Measurements from ENCODE around the gene ITGB2. TPM values are rescaled to one million over a fixed set of nuclear protein-coding genes. Genes with fewer than 3 reads are reported as not detected.

Gene ITGB2
- total RNA-seq, 1 donor from 2014 or later: not detected

- H3K27me3 ChIP-seq: no peaks in the 10 kb centered on the region
- no peaks in the 10 kb centered on the region for H3K9me3 ChIP-seq (ENCODE audit: low read depth)
- H3K79me2 ChIP-seq (ENCODE audit: low read depth): no peaks in the 10 kb centered on the region
- TF ChIP-seq EZH2phosphoT487 (IDR thresholded peaks at IDR 0.05): no peak
- no peak for TF ChIP-seq CTCF (IDR thresholded peaks at IDR 0.05)
- peaks cover 10% of the 10 kb centered on the region for H3K4me1 ChIP-seq
- DNase-seq (ENCODE audit: low spot score): no peak
- H2AFZ ChIP-seq (replicated peaks): no peak overlapping the region
- no peaks in the 10 kb centered on the region for H4K20me1 ChIP-seq (ENCODE audit: low read depth)
- Mint-ChIP-seq H3K27ac (no peak overlapping the region), H3K9me3 (no peaks in the 10 kb centered on the region), H3K4me1 (peaks cover 12% of the 10 kb centered on the region), H3K27me3 (ENCODE audit: insufficient read depth, low read depth) (peaks cover 13% of the 10 kb centered on the region), H3K4me3 (no peak overlapping the region), H3K36me3 (no peaks in the 10 kb centered on the region)
- no peaks in the 10 kb centered on the region for H3F3A ChIP-seq (ENCODE audit: low read depth)
- no peak overlapping the region for H3K4me3 ChIP-seq
- no peaks in the 10 kb centered on the region for H3K36me3 ChIP-seq
- no peak overlapping the region for H3K4me2 ChIP-seq
- no peak overlapping the region for H3K9ac ChIP-seq
- no peak overlapping the region for H3K27ac ChIP-seq
These were observed 25.9 kb downstream of the ITGB2 start for GRCh38 chr21:44894687-44895302.

- no peaks in the 10 kb centered on the region for H3K36me3 ChIP-seq
- no peak overlapping the region for H2AFZ ChIP-seq (replicated peaks)
- no peaks in the 10 kb centered on the region for H3F3A ChIP-seq (ENCODE audit: low read depth)
- no peak overlapping the region for H3K4me3 ChIP-seq
- no peak overlapping the region for H3K27ac ChIP-seq
- peaks cover 13% of the 10 kb centered on the region for H3K27me3 Mint-ChIP-seq (ENCODE audit: insufficient read depth, low read depth)
- no peaks in the 10 kb centered on the region for H3K79me2 ChIP-seq (ENCODE audit: low read depth)
- H3K9me3 Mint-ChIP-seq: no peaks in the 10 kb centered on the region
- no peak overlapping the region for H3K4me2 ChIP-seq
- no peak for DNase-seq (ENCODE audit: low spot score)
- peaks cover 10% of the 10 kb centered on the region for H3K4me1 ChIP-seq
- H3K9me3 ChIP-seq (ENCODE audit: low read depth): no peaks in the 10 kb centered on the region
- H3K27ac Mint-ChIP-seq: peak overlapping the region; percentile 7
- no peak overlapping the region for H3K4me3 Mint-ChIP-seq
- no peaks in the 10 kb centered on the region for H3K36me3 Mint-ChIP-seq
- no peak overlapping the region for H3K9ac ChIP-seq
- H3K4me1 Mint-ChIP-seq: peaks cover 12% of the 10 kb centered on the region
- no peaks in the 10 kb centered on the region for H4K20me1 ChIP-seq (ENCODE audit: low read depth)
- no peak for TF ChIP-seq CTCF (IDR thresholded peaks at IDR 0.05)
- no peak for TF ChIP-seq EZH2phosphoT487 (IDR thresholded peaks at IDR 0.05)
- no peak for TF ChIP-seq EZH2 (IDR thresholded peaks at IDR 0.05)
- no peaks in the 10 kb centered on the region for H3K27me3 ChIP-seq
These were observed 26.6 kb downstream of the ITGB2 start for GRCh38 chr21:44893948-44894656.

GRCh38 chr21:44893278-44893556 lies 27.5 kb downstream of the ITGB2 start:
- H3K79me2 ChIP-seq (ENCODE audit: low read depth): no peaks in the 10 kb centered on the region
- H3K4me1 Mint-ChIP-seq: peaks cover 7% of the 10 kb centered on the region
- H3K27ac ChIP-seq: no peak overlapping the region
- no peaks in the 10 kb centered on the region for H3K36me3 ChIP-seq
- H2AFZ ChIP-seq (replicated peaks): no peak overlapping the region
- no peak overlapping the region for H3K4me2 ChIP-seq
- H3K9ac ChIP-seq: no peak overlapping the region
- H3K4me3 Mint-ChIP-seq: no peak overlapping the region
- no peaks in the 10 kb centered on the region for H3F3A ChIP-seq (ENCODE audit: low read depth)
- no peak for DNase-seq (ENCODE audit: low spot score)
- no peaks in the 10 kb centered on the region for H3K27me3 ChIP-seq
- no peaks in the 10 kb centered on the region for H4K20me1 ChIP-seq (ENCODE audit: low read depth)
- H3K9me3 Mint-ChIP-seq: no peaks in the 10 kb centered on the region
- peaks cover 13% of the 10 kb centered on the region for H3K27me3 Mint-ChIP-seq (ENCODE audit: insufficient read depth, low read depth)
- no peak for TF ChIP-seq EZH2 (IDR thresholded peaks at IDR 0.05)
- TF ChIP-seq EZH2phosphoT487 (IDR thresholded peaks at IDR 0.05): no peak
- no peak for TF ChIP-seq CTCF (IDR thresholded peaks at IDR 0.05)
- H3K36me3 Mint-ChIP-seq: no peaks in the 10 kb centered on the region
- H3K4me1 ChIP-seq: peaks cover 10% of the 10 kb centered on the region
- no peak overlapping the region for H3K27ac Mint-ChIP-seq
- H3K4me3 ChIP-seq: no peak overlapping the region
- no peaks in the 10 kb centered on the region for H3K9me3 ChIP-seq (ENCODE audit: low read depth)

Measured in neural progenitor cell (in vitro differentiated cells).